Measurements from ENCODE around the gene PNPLA8. TPM values are rescaled to one million over a fixed set of nuclear protein-coding genes. Genes with fewer than 3 reads are reported as not detected.

PNPLA8 gene
- total RNA-seq, 3 donors from 2014 or later (not counting 1 experiment from before 2014, with no cell fraction given), result 68.6 to 80.2 (median 68.9) TPM

- ATAC-seq (peak in 1 of 3 donors; percentile 2), DNase-seq (peak in 1 of 2 donors; percentile 69)
- Histone ChIP-seq H3K27me3 (ENCODE audit: control insufficient read depth, insufficient read depth, low read length) (no peaks in the 10 kb centered on the region), H3K9me3 (ENCODE audit: control insufficient read depth, insufficient read depth, low read length) (no peaks in the 10 kb centered on the region), H3K27ac (ENCODE audit: low read length) (peak overlapping the region; percentile 97), H3K4me1 (ENCODE audit: control insufficient read depth, insufficient read depth, low read length) (peaks cover 17% of the 10 kb centered on the region), H3K4me3 (ENCODE audit: low read length) (peak overlapping the region; percentile 87), H3K36me3 (ENCODE audit: control insufficient read depth, insufficient read depth, low read length) (peaks cover 34% of the 10 kb centered on the region)
- intact Hi-C loops (cut with micrococcal nuclease), result no loop called here
- no peak for TF ChIP-seq CTCF (IDR thresholded peaks at IDR 0.05)
- peaks cover 47 to 60% of the 10 kb centered on the region in 2 donors for H3K4me1 Mint-ChIP-seq
- H3K4me3 Mint-ChIP-seq, result peak overlapping the region; percentile 94
- H3K27me3 Mint-ChIP-seq (ENCODE audit: low read depth in 2 of 2), result no peaks in the 10 kb centered on the region
- no peaks in the 10 kb centered on the region for H3K9me3 Mint-ChIP-seq
- H3K36me3 Mint-ChIP-seq, result no peaks in the 10 kb centered on the region
- under 1% methylated on average over 36 of the region's 36 CpGs for WGBS (ENCODE audit: insufficient coverage)
- peak overlapping the region; percentile 98 to 100 for H3K27ac Mint-ChIP-seq
These were observed 44.3 kb upstream of the PNPLA8 start for GRCh38 chr7:108570146-108570755.

DNA sequence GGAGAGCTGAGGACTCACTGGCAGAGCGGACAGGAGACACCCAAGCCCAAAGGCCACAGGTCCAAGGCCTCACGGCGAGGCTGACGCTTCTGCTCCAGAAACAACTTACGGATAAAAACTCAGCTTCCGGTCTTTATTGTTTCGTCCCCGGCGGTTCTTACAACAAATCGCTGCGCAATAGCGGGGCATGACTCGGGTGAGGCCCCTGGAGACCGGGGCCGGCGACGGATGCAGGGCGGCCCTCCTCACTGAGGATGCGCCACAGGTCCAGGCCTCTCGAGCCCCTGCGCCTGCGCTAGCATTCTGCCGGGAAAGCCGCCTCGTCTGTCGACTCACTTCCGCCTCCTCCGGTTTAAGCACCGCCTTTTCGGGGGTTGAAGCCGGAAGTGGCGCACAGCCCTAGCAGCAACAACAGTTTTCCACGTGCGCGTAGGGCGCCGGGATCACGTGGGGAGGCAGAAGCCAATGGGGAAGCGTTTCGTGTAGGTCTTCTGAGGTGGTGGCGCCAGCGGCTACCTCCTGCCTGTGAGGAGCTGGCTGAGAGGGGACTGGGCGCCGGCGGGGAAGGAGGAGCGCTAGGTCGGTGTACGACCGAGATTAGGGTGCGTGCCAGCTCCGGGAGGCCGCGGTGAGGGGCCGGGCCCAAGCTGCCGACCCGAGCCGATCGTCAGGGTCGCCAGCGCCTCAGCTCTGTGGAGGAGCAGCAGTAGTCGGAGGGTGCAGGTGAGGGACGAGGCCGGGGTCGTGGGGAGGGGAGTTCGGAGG is 43.6 kb upstream of the PNPLA8 start, which contains the start of the genes DNAJB9 and THAP5:
DNAJB9 (plus strand) TSS at position 494 of the 765 bp plus-strand sequence. CDS start 1,853 bp downstream, outside the sequence.
THAP5 (minus strand) TSS at position 326 of the 765 bp plus-strand sequence; CDS start at position 189, 137 bp downstream.
- H3K27me3 Mint-ChIP-seq (ENCODE audit: low read depth in 2 of 2), result no peaks in the 10 kb centered on the region
- peak; percentile 98 to 100 for DNase-seq

DNA sequence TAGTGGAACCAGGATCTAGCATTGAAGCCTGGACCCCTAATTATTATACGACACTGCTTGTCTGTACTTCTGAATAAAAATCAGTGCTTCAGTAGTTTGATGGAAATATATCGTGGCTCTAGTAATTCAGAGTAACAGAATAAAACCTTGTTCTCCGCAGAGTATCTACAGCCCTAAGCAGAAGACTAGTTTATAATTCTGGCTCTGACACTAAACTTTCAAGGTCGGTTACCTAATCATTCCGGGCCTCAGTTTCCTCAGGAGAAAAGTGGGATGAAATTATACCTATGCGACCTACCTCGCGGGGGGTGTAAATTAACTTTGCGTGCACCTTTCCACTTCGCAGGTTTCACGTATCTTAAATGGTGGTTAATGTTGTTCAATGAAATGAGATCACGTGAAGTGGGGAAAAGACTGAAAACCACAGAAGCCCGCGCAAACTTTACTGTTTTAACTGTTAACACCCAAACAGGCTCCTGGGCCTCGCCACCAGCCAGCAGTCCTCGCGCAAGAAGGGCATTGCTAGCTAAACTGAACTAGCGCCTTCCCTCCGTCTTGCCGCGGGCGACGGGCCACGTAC is 43.0 kb upstream of the PNPLA8 start:
- ATAC-seq, result no peak
- peaks cover 47 to 52% of the 10 kb centered on the region in 2 donors for H3K4me1 Mint-ChIP-seq
- Histone ChIP-seq H3K27me3 (ENCODE audit: control insufficient read depth, insufficient read depth, low read length) (no peaks in the 10 kb centered on the region), H3K36me3 (ENCODE audit: control insufficient read depth, insufficient read depth, low read length) (peaks cover 30% of the 10 kb centered on the region), H3K4me1 (ENCODE audit: control insufficient read depth, insufficient read depth, low read length) (peaks cover 17% of the 10 kb centered on the region), H3K4me3 (ENCODE audit: low read length) (peak overlapping the region; percentile 87), H3K27ac (ENCODE audit: low read length) (peak overlapping the region; percentile 97), H3K9me3 (ENCODE audit: control insufficient read depth, insufficient read depth, low read length) (no peaks in the 10 kb centered on the region)
- H3K27ac Mint-ChIP-seq, result peak overlapping the region; percentile 98 to 100
- TF ChIP-seq CTCF (IDR thresholded peaks at IDR 0.05), result no peak
- intact Hi-C loops (cut with micrococcal nuclease), result loop anchor here (1.0 to 2.0 kb wide), 2 partner anchors 43 to 824 kb away; partner anchors contain the start of genes CBLL1 and PNPLA8
- H3K9me3 Mint-ChIP-seq, result no peaks in the 10 kb centered on the region
- DNase-seq, result peak in 1 of 2 donors; percentile 79
- WGBS (ENCODE audit: insufficient coverage), result 14% methylated on average over 24 of the region's 24 CpGs
- H3K27me3 Mint-ChIP-seq (ENCODE audit: low read depth in 2 of 2), result no peaks in the 10 kb centered on the region
- H3K36me3 Mint-ChIP-seq, result no peaks in the 10 kb centered on the region
- H3K4me3 Mint-ChIP-seq, result peak overlapping the region; percentile 94

More for the DNA sequence above, 43.6 kb upstream of the PNPLA8 start, which contains the start of the genes DNAJB9 and THAP5:
- Histone ChIP-seq H3K9me3 (ENCODE audit: control insufficient read depth, insufficient read depth, low read length) (no peaks in the 10 kb centered on the region), H3K27ac (ENCODE audit: low read length) (peak within 1 kb of the TSS; percentile 97), H3K36me3 (ENCODE audit: control insufficient read depth, insufficient read depth, low read length) (peaks cover 32% of the 10 kb centered on the region), H3K4me1 (ENCODE audit: control insufficient read depth, insufficient read depth, low read length) (peaks cover 17% of the 10 kb centered on the region), H3K27me3 (ENCODE audit: control insufficient read depth, insufficient read depth, low read length) (no peaks in the 10 kb centered on the region), H3K4me3 (ENCODE audit: low read length) (peak within 1 kb of the TSS; percentile 87)
- H3K4me3 Mint-ChIP-seq, result peak within 1 kb of the TSS; percentile 94
- under 1% methylated on average over 65 of the region's 65 CpGs for WGBS (ENCODE audit: insufficient coverage)
- ATAC-seq, result peak; percentile 87 to 96 (median 88)
- intact Hi-C loops (cut with micrococcal nuclease), result loop anchor here (1.0 to 2.0 kb wide), 2 partner anchors 43 to 825 kb away; partner anchors contain the start of genes CBLL1 and PNPLA8
- H3K9me3 Mint-ChIP-seq, result no peaks in the 10 kb centered on the region
- peaks cover 47 to 56% of the 10 kb centered on the region in 2 donors for H3K4me1 Mint-ChIP-seq
- no peak for TF ChIP-seq CTCF (IDR thresholded peaks at IDR 0.05)
- H3K27ac Mint-ChIP-seq, result peak within 1 kb of the TSS; percentile 98 to 100
- no peaks in the 10 kb centered on the region for H3K36me3 Mint-ChIP-seq
